ENCODE data around the gene HKDC1.

- TF ChIP-seq CTCF (IDR thresholded peaks at IDR 0.05) (no peak), POLR2A (IDR thresholded peaks at IDR 0.05) (no peak), POLR2AphosphoS5 (IDR thresholded peaks at IDR 0.05; ENCODE audit: insufficient read depth in 1 of 2, low read depth in 1 of 2) (no peak)
Observed at GRCh38 chr10:69216577-69217118, 3.5 kb upstream of the HKDC1 start.

Measured in vagina (tissue), 2 donors.